MCF 10A (cell line): ENCODE data around the gene SRGAP3. TPM values are rescaled to one million over a fixed set of nuclear protein-coding genes. Genes with fewer than 3 reads are reported as not detected.
"Not testable (repeated sequence)": the region's sequence is repeated elsewhere in the genome, so short reads cannot be mapped to it uniquely, and the experiment has no call there.

ENCODE experiments used
- BruUV-seq: library from RNA; stranded (reverse); fragments of 400-500 nt; replicated peaks from 2 replicates; lab custom pipeline; 2021; lab: Mats Ljungman, UMichigan
- CTCF ChIA-PET: fragments of 300-600 bp; sonication (Branson Sonifier 250); formaldehyde crosslinking; extraction: SDS; loops from one replicate; lab custom pipeline; 2021; ENCODE audit warnings: antibody characterized with exemption, inconsistent platforms; lab: Yijun Ruan, JAX
- POLR2A ChIA-PET: fragments of 300-600, 350-650 bp; sonication (Branson Sonifier 250); formaldehyde crosslinking; extraction: SDS; loops from one replicate; lab custom pipeline; 2020; ENCODE audit warnings: antibody characterized with exemption, inconsistent platforms; lab: Yijun Ruan, JAX
- DNase-seq: peaks from one replicate; pipeline ENCODE4 v3.0.0-alpha.2; 2018; ENCODE audit not compliant: unreplicated experiment
- H3K27ac Mint-ChIP-seq: one replicate; pipeline ENCODE4 v1.8.0; 2022; ENCODE audit warnings: mild to moderate bottlenecking, low read depth, mixed read lengths; ENCODE audit not compliant: unreplicated experiment
- H3K27me3 Mint-ChIP-seq: one replicate; pipeline ENCODE4 v1.8.0; 2022; ENCODE audit warnings: mixed read lengths; ENCODE audit not compliant: insufficient read depth, unreplicated experiment
- H3K36me3 Mint-ChIP-seq: one replicate; pipeline ENCODE4 v1.8.0; 2022; ENCODE audit warnings: mild to moderate bottlenecking, moderate library complexity, mixed read lengths; ENCODE audit not compliant: insufficient read depth, unreplicated experiment
- H3K4me1 Mint-ChIP-seq: one replicate; pipeline ENCODE4 v1.8.0; 2022; ENCODE audit warnings: mixed read lengths; ENCODE audit not compliant: insufficient read depth, unreplicated experiment
- H3K4me3 Mint-ChIP-seq: one replicate; pipeline ENCODE4 v1.8.0; 2022; ENCODE audit warnings: mild to moderate bottlenecking, moderate library complexity, mixed read lengths; ENCODE audit not compliant: unreplicated experiment
- H3K9me3 Mint-ChIP-seq: one replicate; pipeline ENCODE4 v1.8.0; 2022; ENCODE audit warnings: mixed read lengths; ENCODE audit not compliant: unreplicated experiment
- intact Hi-C: fragments of 100-400 bp; cut with micrococcal nuclease; formaldehyde crosslinking; loops from 2 replicates; pipeline ENCODE4 v1.14.1; 2022
- total RNA-seq: library from RNA; stranded (reverse); gene quantifications from 2 replicates; pipeline ENCODE4 v1.2.3, GENCODE V29; 2022
- TF ChIP-seq, protein P1 (sequence below): fragments of 200-600 bp; IDR thresholded peaks from one replicate; pipeline ENCODE4 v1.8.0; 2022; ENCODE audit warnings: antibody characterized with exemption, mild to moderate bottlenecking; ENCODE audit not compliant: unreplicated experiment

SRGAP3 gene
- total RNA-seq, 1 experiment from 2014 or later = 19.8 TPM

DNA sequence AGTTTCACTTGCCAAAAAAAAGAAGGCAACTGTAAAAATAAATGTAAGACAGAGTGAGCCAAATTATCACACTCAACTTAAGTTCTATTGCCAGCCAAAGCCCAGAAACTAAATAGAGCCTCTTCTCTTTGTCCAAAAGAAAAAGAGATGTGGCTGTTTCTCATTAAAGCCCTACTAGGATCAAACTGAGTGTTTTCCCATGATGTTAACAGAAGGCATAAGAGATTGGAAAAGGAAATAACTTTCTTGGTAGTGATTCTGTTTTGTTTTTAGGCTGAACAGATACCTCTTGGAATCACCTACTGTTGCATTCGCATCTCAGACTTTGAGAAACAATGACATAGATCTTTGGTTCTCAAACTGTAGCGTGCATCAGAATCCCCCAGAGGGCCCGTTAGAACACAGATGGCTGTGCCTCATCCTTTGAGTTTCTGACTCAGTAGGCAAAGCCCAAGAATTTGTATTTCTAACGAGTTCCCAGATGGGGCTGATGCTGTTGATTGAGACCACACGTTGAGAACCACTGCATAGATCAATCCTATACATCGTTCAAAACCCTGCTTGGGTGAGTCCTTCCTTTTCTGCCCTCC, 42.5 kb upstream of the SRGAP3 start:
- TF ChIP-seq, protein P1, sequence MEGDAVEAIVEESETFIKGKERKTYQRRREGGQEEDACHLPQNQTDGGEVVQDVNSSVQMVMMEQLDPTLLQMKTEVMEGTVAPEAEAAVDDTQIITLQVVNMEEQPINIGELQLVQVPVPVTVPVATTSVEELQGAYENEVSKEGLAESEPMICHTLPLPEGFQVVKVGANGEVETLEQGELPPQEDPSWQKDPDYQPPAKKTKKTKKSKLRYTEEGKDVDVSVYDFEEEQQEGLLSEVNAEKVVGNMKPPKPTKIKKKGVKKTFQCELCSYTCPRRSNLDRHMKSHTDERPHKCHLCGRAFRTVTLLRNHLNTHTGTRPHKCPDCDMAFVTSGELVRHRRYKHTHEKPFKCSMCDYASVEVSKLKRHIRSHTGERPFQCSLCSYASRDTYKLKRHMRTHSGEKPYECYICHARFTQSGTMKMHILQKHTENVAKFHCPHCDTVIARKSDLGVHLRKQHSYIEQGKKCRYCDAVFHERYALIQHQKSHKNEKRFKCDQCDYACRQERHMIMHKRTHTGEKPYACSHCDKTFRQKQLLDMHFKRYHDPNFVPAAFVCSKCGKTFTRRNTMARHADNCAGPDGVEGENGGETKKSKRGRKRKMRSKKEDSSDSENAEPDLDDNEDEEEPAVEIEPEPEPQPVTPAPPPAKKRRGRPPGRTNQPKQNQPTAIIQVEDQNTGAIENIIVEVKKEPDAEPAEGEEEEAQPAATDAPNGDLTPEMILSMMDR = no peak
- H3K36me3 Mint-ChIP-seq = no peaks in the 10 kb centered on the region
- POLR2A ChIA-PET = no interaction called here
- no peak overlapping the region for H3K4me3 Mint-ChIP-seq
- no peaks in the 10 kb centered on the region for H3K4me1 Mint-ChIP-seq
- no TSS peak for BruUV-seq
- no peak overlapping the region for H3K27ac Mint-ChIP-seq
- H3K27me3 Mint-ChIP-seq = no peaks in the 10 kb centered on the region
- no peaks in the 10 kb centered on the region for H3K9me3 Mint-ChIP-seq
- intact Hi-C loops = no loop called here
- CTCF ChIA-PET = interaction anchor here (0.6 to 1.2 kb wide), 2 partner anchors 19 to 320 kb away, joined by 5 to 6 read pairs; no protein-coding TSS in a partner anchor
- DNase-seq = no peak

DNA sequence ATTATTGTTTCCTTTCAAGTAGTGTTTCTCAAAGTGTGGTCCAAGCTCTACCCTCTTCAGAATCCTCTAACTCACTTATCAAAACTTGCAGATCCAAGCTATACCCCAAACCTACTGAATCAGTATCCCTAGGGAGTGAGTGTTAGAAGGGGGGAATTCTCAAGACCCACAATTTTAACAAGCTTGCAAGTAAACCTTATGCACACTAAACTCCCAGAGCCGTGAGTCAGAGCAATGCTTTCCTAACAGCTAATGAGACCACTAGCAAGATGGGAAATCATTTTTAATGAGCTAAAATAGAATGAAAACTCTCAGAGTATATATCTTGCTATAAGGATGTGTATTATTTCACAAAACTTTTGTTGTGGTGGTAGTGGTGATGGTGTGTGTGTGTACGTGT, 41.1 kb upstream of the SRGAP3 start:
- Mint-ChIP-seq H3K4me1 (no peaks in the 10 kb centered on the region), H3K4me3 (no peak overlapping the region), H3K9me3 (no peaks in the 10 kb centered on the region), H3K36me3 (no peaks in the 10 kb centered on the region), H3K27ac (no peak overlapping the region), H3K27me3 (no peaks in the 10 kb centered on the region)
- POLR2A ChIA-PET = interaction anchor here (0.7 kb wide), 2 partner anchors 12 to 278 kb away, joined by 3 read pairs; no protein-coding TSS in a partner anchor
- DNase-seq = no peak
- CTCF ChIA-PET = interaction anchor here (1.1 to 1.7 kb wide), 2 partner anchors 12 to 79 kb away, joined by 3 to 12 read pairs; no protein-coding TSS in a partner anchor
- TF ChIP-seq, protein P1 = no peak
- intact Hi-C loops = no loop called here
- no TSS peak for BruUV-seq

- POLR2A ChIA-PET, CTCF ChIA-PET, H3K27ac Mint-ChIP-seq, H3K36me3 Mint-ChIP-seq, H3K4me3 Mint-ChIP-seq, intact Hi-C loops, BruUV-seq, DNase-seq, H3K9me3 Mint-ChIP-seq, H3K4me1 Mint-ChIP-seq, H3K27me3 Mint-ChIP-seq: not testable (repeated sequence)
Observed at GRCh38 chr3:9281533-9281932, 32.1 kb upstream of the SRGAP3 start.

- Mint-ChIP-seq H3K9me3 (no peaks in the 10 kb centered on the region), H3K27ac (no peak overlapping the region), H3K4me1 (no peaks in the 10 kb centered on the region), H3K36me3 (no peaks in the 10 kb centered on the region), H3K27me3 (no peaks in the 10 kb centered on the region), H3K4me3 (no peak overlapping the region)
- DNase-seq = no peak
- TF ChIP-seq, protein P1 = no peak
- intact Hi-C loops = no loop called here
- no TSS peak for BruUV-seq
- ChIA-PET POLR2A (interaction anchor here (0.8 kb wide), 1 partner anchor 33 kb away, joined by 4 read pairs; no protein-coding TSS in a partner anchor), CTCF (interaction anchor here (1.5 kb wide), 1 partner anchor 23 kb away, joined by 6 read pairs; no protein-coding TSS in a partner anchor)
Observed at GRCh38 chr3:9280451-9281219, 31.2 kb upstream of the SRGAP3 start.
